ENCODE measurements around the gene DDX21. TPM values are rescaled to one million over a fixed set of nuclear protein-coding genes. Genes with fewer than 3 reads are reported as not detected.
"Not testable (repeated sequence)": the region's sequence is repeated elsewhere in the genome, so short reads cannot be mapped to it uniquely, and the experiment has no call there.

The DDX21 gene
- total RNA-seq, 1 donor from 2014 or later = 54.1 TPM

GRCh38 chr10:69004821-69005220 is 48.9 kb downstream of the DDX21 start:
- TF ChIP-seq CTCF (IDR thresholded peaks at IDR 0.05) = peak; percentile 64
- Mint-ChIP-seq H3K4me1 (ENCODE audit: unreplicated experiment) (no peaks in the 10 kb centered on the region), H3K27me3 (ENCODE audit: unreplicated experiment) (no peaks in the 10 kb centered on the region), H3K4me3 (ENCODE audit: unreplicated experiment) (no peak overlapping the region), H3K9me3 (ENCODE audit: unreplicated experiment) (no peaks in the 10 kb centered on the region), H3K36me3 (ENCODE audit: unreplicated experiment) (peaks cover 1% of the 10 kb centered on the region), H3K27ac (ENCODE audit: unreplicated experiment) (no peak overlapping the region)
- DNase-seq (ENCODE audit: extremely low spot score, unreplicated experiment) = no peak

- DNase-seq (ENCODE audit: extremely low spot score, unreplicated experiment) = no peak
- TF ChIP-seq CTCF (IDR thresholded peaks at IDR 0.05) = no peak
- Mint-ChIP-seq H3K27ac (ENCODE audit: unreplicated experiment) (no peak overlapping the region), H3K27me3 (ENCODE audit: unreplicated experiment) (no peaks in the 10 kb centered on the region), H3K9me3 (ENCODE audit: unreplicated experiment) (no peaks in the 10 kb centered on the region), H3K36me3 (ENCODE audit: unreplicated experiment) (peaks cover 1% of the 10 kb centered on the region), H3K4me3 (ENCODE audit: unreplicated experiment) (no peak overlapping the region), H3K4me1 (ENCODE audit: unreplicated experiment) (no peaks in the 10 kb centered on the region)
These were observed 49.9 kb downstream of the DDX21 start for GRCh38 chr10:69005704-69006485.

GRCh38 chr10:69007260-69007659 is 51.3 kb downstream of the DDX21 start:
- H3K27ac Mint-ChIP-seq (ENCODE audit: unreplicated experiment) = no peak overlapping the region
- H3K27me3 Mint-ChIP-seq (ENCODE audit: unreplicated experiment) = no peaks in the 10 kb centered on the region

GRCh38 chr10:69009360-69009759 is 53.4 kb downstream of the DDX21 start:
- H3K36me3 Mint-ChIP-seq (ENCODE audit: unreplicated experiment) = peaks cover 18% of the 10 kb centered on the region
- no peaks in the 10 kb centered on the region for H3K4me1 Mint-ChIP-seq (ENCODE audit: unreplicated experiment)
- H3K4me3 Mint-ChIP-seq (ENCODE audit: unreplicated experiment) = no peak overlapping the region
- no peaks in the 10 kb centered on the region for H3K9me3 Mint-ChIP-seq (ENCODE audit: unreplicated experiment)
- no peaks in the 10 kb centered on the region for H3K27me3 Mint-ChIP-seq (ENCODE audit: unreplicated experiment)
- H3K27ac Mint-ChIP-seq (ENCODE audit: unreplicated experiment) = no peak overlapping the region
- TF ChIP-seq CTCF (IDR thresholded peaks at IDR 0.05) = no peak
- DNase-seq (ENCODE audit: extremely low spot score, unreplicated experiment) = no peak

More at GRCh38 chr10:69007260-69007659, 51.3 kb downstream of the DDX21 start:
- DNase-seq (ENCODE audit: extremely low spot score, unreplicated experiment) = no peak
- H3K36me3 Mint-ChIP-seq (ENCODE audit: unreplicated experiment) = peaks cover 6% of the 10 kb centered on the region
- no peaks in the 10 kb centered on the region for H3K9me3 Mint-ChIP-seq (ENCODE audit: unreplicated experiment)
- TF ChIP-seq CTCF (IDR thresholded peaks at IDR 0.05) = no peak
- H3K4me3 Mint-ChIP-seq (ENCODE audit: unreplicated experiment) = no peak overlapping the region
- no peaks in the 10 kb centered on the region for H3K4me1 Mint-ChIP-seq (ENCODE audit: unreplicated experiment)

GRCh38 chr10:69010151-69010640 is 54.2 kb downstream of the DDX21 start:
- Mint-ChIP-seq H3K4me1 (ENCODE audit: unreplicated experiment) (no peaks in the 10 kb centered on the region), H3K27me3 (ENCODE audit: unreplicated experiment) (no peaks in the 10 kb centered on the region), H3K4me3 (ENCODE audit: unreplicated experiment) (no peak overlapping the region), H3K9me3 (ENCODE audit: unreplicated experiment) (no peaks in the 10 kb centered on the region), H3K36me3 (ENCODE audit: unreplicated experiment) (peaks cover 20% of the 10 kb centered on the region), H3K27ac (ENCODE audit: unreplicated experiment) (no peak overlapping the region)
- no peak for TF ChIP-seq CTCF (IDR thresholded peaks at IDR 0.05)
- DNase-seq (ENCODE audit: extremely low spot score, unreplicated experiment) = no peak

GRCh38 chr10:69012778-69013177 is 56.8 kb downstream of the DDX21 start:
- not testable (repeated sequence) for H3K9me3 Mint-ChIP-seq (ENCODE audit: unreplicated experiment); H3K27ac Mint-ChIP-seq (ENCODE audit: unreplicated experiment); DNase-seq (ENCODE audit: extremely low spot score, unreplicated experiment); H3K4me1 Mint-ChIP-seq (ENCODE audit: unreplicated experiment); H3K4me3 Mint-ChIP-seq (ENCODE audit: unreplicated experiment); H3K27me3 Mint-ChIP-seq (ENCODE audit: unreplicated experiment)
- peaks cover 29% of the 10 kb centered on the region for H3K36me3 Mint-ChIP-seq (ENCODE audit: unreplicated experiment)

All from osteocyte (in vitro differentiated cells).